ENCODE results near the gene STAMBPL1. TPM values are rescaled to one million over a fixed set of nuclear protein-coding genes. Genes with fewer than 3 reads are reported as not detected.

The STAMBPL1 gene
- total and polyA plus RNA-seq, 2 donors (not counting 3 experiments of a cell fraction or from before 2014, with no cell fraction given), result 0.70 to 1.8 TPM

DNA sequence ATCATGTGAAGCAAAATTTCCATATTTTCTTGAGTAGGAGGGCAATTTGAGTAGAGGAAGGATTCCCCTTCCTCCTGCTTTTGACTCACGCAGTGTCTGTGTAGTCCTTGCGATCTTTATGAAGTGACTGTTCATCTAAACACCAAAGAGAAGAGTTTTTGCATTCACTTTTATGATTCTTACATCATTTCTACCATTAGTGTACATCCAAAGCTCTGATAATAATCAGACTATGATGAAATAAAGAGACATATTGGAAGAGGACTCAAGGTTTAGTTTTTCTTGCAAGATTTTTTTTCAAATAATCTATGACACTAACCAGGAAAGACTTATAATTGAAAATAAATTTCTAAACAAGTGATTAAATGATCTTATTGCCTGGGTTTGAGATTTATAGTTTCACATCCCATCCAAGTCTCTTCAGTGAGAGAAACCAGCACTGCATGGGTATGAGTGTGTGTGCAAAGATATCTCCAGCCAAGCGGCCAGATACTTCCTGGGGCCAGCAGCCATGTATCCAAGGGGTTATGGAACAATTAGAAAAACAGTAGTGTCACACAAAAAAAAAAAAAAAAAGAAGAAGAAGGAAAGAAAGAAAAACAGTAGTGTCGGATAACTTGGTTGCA is 74.5 kb downstream of the STAMBPL1 start:
- Histone ChIP-seq H3K4me3 (replicated peaks in 1 of 3; ENCODE audit: insufficient read depth in 1 of 3, low read depth in 1 of 3, low read length in 3 of 3) (no peak overlapping the region), H3K36me3 (ENCODE audit: control insufficient read depth in 2 of 2, extremely low read depth in 1 of 2, insufficient read depth in 2 of 2, low read length in 2 of 2) (no peaks in the 10 kb centered on the region), H3K9me3 (replicated peaks; ENCODE audit: control insufficient read depth, insufficient read depth, low read length) (no peaks in the 10 kb centered on the region), H3K4me1 (ENCODE audit: control insufficient read depth, extremely low read depth, insufficient read depth, low read length) (no peaks in the 10 kb centered on the region), H3K4me2 (ENCODE audit: insufficient read depth, low read length) (no peak overlapping the region), H3K27ac (ENCODE audit: insufficient read depth, low read depth, low read length) (no peak overlapping the region), H4K20me1 (replicated peaks; ENCODE audit: control insufficient read depth, extremely low read depth, insufficient read depth, low read length) (no peaks in the 10 kb centered on the region), H3K9ac (replicated peaks; ENCODE audit: extremely low read depth, insufficient read depth, low read length) (no peak overlapping the region), H3K27me3 (ENCODE audit: control insufficient read depth in 2 of 2, insufficient read depth in 2 of 2, low read length in 2 of 2) (peaks cover 23 to 25% of the 10 kb centered on the region in 2 experiments), H3K79me2 (ENCODE audit: control insufficient read depth, insufficient read depth, low read length) (no peaks in the 10 kb centered on the region), H2AFZ (ENCODE audit: low read depth, low read length) (no peak overlapping the region), H3K9me1 (replicated peaks; ENCODE audit: control insufficient read depth, extremely low read depth, insufficient read depth, low read length) (no peaks in the 10 kb centered on the region)
- POLR2A ChIA-PET, result no interaction called here
- FAIRE-seq (no peak), DNase-seq (ENCODE audit: low read depth, low spot score) (no peak)
- dilution Hi-C loops (cut with MboI; ENCODE audit: extremely low pct_ligation_motif_present, low sequenced_read_pairs), result no loop called here
- no TSS peak for BruUV-seq (replicated peaks)
- CTCF ChIA-PET, result interaction anchor here (0.7 to 1.3 kb wide), 4 partner anchors 9 to 119 kb away, joined by 3 to 4 read pairs (median 3); no protein-coding TSS in a partner anchor
- intact Hi-C loops (cut with micrococcal nuclease), result no loop called here
- TF ChIP-seq EZH2 (IDR thresholded peaks at IDR 0.05; ENCODE audit: borderline replicate concordance, low read depth, low read length, severe bottlenecking) (no peak), FOS (IDR thresholded peaks at IDR 0.05; ENCODE audit: borderline replicate concordance, insufficient read depth, low read length) (no peak), GATA2 (IDR thresholded peaks at IDR 0.05; ENCODE audit: insufficient read depth, insufficient read length, low read depth, low read length) (no peak), POLR2A (IDR thresholded peaks at IDR 0.05; ENCODE audit: low read depth, low read length) (no peak), POLR2AphosphoS5 (IDR thresholded peaks at IDR 0.05; ENCODE audit: insufficient read depth, low read depth, low read length) (no peak), MYC (IDR thresholded peaks at IDR 0.05; ENCODE audit: low read depth, low read length) (no peak), JUN (IDR thresholded peaks at IDR 0.05; ENCODE audit: borderline replicate concordance, insufficient read depth, insufficient read length, low read depth) (no peak)
- TF ChIP-seq, protein P1, sequence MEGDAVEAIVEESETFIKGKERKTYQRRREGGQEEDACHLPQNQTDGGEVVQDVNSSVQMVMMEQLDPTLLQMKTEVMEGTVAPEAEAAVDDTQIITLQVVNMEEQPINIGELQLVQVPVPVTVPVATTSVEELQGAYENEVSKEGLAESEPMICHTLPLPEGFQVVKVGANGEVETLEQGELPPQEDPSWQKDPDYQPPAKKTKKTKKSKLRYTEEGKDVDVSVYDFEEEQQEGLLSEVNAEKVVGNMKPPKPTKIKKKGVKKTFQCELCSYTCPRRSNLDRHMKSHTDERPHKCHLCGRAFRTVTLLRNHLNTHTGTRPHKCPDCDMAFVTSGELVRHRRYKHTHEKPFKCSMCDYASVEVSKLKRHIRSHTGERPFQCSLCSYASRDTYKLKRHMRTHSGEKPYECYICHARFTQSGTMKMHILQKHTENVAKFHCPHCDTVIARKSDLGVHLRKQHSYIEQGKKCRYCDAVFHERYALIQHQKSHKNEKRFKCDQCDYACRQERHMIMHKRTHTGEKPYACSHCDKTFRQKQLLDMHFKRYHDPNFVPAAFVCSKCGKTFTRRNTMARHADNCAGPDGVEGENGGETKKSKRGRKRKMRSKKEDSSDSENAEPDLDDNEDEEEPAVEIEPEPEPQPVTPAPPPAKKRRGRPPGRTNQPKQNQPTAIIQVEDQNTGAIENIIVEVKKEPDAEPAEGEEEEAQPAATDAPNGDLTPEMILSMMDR (IDR thresholded peaks at IDR 0.05; ENCODE audit: extremely low read depth in 1 of 2, insufficient read depth in 1 of 2, low read depth in 1 of 2, low read length in 2 of 2), result no peak
- TF ChIP-seq, protein P2, sequence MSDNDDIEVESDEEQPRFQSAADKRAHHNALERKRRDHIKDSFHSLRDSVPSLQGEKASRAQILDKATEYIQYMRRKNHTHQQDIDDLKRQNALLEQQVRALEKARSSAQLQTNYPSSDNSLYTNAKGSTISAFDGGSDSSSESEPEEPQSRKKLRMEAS (IDR thresholded peaks at IDR 0.05; ENCODE audit: insufficient read depth, insufficient read length), result no peak

All from endothelial cell of umbilical vein (primary cell).